NK-92 (cell line): ENCODE results near the gene NRXN3.

Source experiments
- DNase-seq: peaks from one replicate; lab custom pipeline; 2025; ENCODE audit not compliant: unreplicated experiment; lab: John Stamatoyannopoulos, UW

Gene NRXN3

GRCh38 chr14:78173346-78174035 is 3.3 kb downstream of the NRXN3 start:
- no peak for DNase-seq

GRCh38 chr14:78175412-78175811 is 5.2 kb downstream of the NRXN3 start:
- DNase-seq, result no peak

- DNase-seq, result no peak
Observed at GRCh38 chr14:78178071-78178470, 7.9 kb downstream of the NRXN3 start.

- no peak for DNase-seq
Observed at GRCh38 chr14:78178971-78179370, 8.8 kb downstream of the NRXN3 start.

DNA sequence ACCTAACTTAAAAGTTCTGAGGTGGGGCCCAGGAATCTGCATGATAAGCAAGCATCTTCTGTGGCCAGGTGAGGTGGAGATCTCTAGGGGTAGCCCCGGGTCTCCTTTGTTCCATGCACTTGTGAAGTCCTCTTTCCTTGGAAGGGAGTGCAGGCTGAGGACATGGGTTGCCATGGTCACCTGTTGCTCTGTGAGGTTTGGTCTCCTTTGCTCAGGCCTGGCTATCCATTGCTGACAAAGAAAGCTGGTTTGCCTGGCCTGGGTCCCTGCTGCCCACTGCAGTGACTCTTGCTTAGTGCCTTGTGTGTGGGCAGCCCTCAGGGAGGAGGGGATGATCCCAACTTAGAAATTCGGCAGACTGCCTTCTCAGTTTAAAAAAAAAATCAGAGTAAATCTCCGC is 11.1 kb downstream of the NRXN3 start:
- no peak for DNase-seq

DNA sequence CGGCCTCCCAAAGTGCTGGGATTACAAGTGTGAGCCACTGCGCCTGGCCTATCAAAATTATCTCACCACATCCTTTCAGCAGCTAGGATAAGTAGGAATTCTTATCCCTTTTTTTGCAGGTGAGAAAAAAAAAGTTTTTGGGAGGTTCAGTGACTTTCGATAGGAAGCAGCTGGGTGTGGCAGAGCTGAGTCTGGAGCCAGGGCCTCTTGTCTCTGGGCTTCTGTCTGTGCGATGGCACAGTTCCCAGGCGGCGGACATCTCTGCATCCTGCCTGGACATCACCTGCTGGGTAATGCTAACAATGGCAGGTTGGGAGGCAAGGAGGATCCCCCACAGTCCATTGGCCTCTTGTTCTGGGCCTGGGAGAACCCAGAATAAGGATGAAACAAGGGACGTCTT is 12.5 kb downstream of the NRXN3 start:
- DNase-seq, result no peak

- DNase-seq, result no peak
Observed at GRCh38 chr14:78184157-78184556, 14.0 kb downstream of the NRXN3 start.

GRCh38 chr14:78186277-78186676 is 16.1 kb downstream of the NRXN3 start:
- no peak for DNase-seq

GRCh38 chr14:78188882-78189281 is 18.7 kb downstream of the NRXN3 start:
- no peak for DNase-seq

DNA sequence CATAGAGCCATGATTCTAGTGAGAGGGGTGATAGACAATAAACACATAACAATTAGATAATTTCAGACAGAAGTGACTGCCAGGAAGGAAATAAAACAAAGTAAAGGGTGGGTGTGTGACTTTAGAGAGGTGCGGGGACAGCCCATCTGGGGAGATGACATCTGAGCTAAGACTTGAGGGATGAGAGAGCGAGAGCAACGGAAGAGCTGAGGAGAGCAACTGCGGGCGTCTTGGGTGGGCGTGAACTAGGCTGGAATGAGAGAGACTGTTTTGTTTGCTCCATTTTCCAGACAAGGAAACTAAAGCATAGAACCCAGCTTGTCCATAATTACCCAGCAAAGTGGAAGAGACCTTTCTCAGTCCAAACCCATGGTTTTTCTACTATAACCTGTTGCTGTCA is 25.3 kb downstream of the NRXN3 start:
- no peak for DNase-seq

DNA sequence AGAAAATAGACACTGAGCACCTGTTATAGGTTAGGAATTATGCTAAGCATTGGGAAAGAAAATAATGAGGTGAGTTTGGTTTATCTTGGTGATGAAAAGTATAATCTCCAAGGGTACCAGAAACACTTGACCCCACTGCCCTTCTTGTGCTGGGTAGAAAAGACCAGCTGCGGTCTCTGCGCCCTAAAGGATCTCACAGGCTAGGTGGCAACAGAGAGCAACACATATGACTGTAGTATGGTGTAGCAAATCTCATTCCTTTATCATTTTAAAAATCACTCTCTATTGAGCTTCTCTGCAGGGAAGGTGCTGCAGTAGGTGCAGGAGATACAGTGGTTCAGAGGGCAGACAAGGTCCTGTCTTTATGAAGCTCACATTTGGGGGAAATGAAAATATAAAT is 26.1 kb downstream of the NRXN3 start:
- DNase-seq, result no peak

DNA sequence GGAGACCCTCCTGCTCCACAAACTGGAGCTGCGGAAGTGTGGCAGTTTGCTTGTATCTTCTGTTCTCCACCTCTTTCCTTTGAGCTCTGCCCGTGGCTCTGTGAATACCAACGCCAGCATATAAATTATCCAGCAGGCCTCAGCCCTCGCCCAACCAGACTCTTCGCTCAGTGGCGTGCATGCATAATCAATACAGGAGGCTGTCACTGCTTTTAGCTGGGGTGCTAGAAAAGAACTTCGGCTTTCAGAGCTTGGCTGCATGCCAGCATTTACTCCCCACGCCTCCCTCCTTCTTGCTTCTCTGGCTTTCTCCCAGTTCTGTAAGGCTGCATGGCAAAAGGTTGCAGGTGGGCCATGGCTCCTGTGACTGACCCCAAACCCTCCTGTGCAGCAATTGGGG is 26.9 kb downstream of the NRXN3 start:
- DNase-seq, result no peak

GRCh38 chr14:78202163-78202562 is 32.0 kb downstream of the NRXN3 start:
- no peak for DNase-seq

- no peak for DNase-seq
Observed at GRCh38 chr14:78202976-78203375, 32.8 kb downstream of the NRXN3 start.

DNA sequence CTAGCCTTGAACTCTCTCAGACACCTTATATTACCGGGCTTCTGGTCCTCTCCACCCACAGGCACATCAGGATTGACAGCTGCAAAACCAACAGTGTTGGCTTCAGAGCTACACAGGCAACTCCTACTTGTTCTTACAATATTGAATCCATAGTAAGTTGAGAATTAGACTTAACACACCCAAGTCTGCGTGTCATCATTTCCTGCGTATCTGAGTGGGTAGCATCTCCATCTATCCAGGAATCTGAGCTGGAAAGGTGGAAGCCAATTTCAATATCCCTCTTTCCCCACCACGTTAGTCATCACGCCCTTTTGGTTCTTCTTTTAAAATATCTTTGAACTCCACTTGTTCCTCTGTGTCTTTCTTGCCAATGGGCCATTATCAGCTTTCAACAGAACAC is 37.2 kb downstream of the NRXN3 start:
- no peak for DNase-seq

DNA sequence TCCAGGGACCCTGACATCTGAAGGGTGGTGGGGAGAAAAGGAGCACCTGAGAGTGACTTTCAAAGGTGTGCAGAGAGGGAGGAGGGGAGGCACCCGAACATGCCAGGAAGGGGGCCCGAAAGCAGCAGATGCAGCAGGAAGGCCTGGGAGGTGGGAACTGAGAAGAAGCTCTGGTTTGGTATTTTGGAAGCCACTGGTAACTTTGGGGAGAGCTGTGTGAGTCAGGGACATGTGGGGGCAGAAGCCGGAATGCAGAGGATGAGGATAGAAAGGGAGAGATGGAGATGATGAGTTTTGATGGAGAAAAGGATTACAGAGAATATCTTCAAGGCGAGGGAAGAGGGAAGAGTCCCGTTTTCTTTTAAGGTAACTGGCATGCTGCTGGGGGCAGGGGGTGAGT is 50.1 kb downstream of the NRXN3 start:
- no peak for DNase-seq

GRCh38 chr14:78222746-78223145 is 52.6 kb downstream of the NRXN3 start:
- DNase-seq, result no peak

DNA sequence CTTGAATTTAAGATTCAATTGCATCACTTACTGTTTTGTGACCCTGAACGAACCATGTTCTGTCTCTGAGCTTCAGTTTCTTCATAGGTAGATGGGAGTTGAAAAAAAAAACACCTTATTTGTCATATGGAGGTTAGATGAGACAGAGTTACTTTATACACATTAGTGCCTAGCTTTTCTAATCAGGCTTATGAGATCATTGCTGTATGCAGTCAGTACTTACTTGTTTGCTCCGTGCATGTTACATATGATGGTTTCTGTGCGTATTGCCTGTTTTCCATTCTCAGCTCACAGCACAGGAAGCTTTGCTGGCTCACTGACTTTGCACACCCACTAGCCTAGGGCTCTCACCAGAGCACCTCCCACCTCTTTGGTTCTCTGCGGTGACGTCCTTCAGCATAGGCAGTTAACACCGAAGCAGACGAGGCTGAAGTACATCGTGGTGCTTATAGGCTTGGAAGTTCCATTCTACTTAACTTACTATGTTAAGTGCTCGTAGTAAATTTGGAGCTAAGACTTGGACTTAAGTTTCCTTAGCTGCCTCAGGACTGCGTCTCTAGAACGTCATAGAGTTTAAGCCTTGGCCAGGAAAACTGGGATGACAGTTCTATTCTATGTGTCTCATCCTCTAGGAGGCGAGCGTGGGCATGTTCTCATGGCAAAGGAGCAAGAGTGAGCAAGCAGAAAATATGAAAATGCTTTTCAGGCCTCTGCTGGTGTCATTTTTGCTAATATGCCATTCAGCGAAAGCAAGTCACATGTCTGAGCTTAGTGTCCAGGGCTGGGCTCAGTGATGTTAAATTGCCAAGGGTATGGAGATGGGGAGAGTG is 57.3 kb downstream of the NRXN3 start:
- no peak for DNase-seq

- no peak for DNase-seq
Observed at GRCh38 chr14:78228702-78229327, 58.6 kb downstream of the NRXN3 start.

- no peak for DNase-seq
Observed at GRCh38 chr14:78232231-78233000, 62.2 kb downstream of the NRXN3 start.

DNA sequence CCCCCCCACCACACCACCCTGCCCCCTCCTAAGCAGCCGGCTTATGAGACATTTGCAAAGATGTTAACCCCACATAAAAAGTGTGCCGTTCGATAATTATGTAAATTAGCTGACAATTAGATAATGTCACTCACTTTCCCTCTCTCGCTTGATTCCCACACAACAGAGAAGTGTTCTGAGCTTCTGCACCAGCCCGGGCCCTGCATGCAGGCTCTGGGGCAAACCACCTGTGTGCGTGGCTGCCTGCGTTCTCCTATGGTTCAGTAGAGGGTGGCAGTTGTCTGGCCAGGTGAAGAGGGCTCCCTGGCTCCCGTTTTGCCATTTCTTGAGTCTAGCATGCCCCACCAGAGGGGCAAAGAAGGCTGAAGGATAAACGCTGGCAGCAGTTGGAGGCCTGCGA is 68.0 kb downstream of the NRXN3 start:
- DNase-seq, result no peak
